GM12872 (cell line): ENCODE measurements around the gene PAPLN.

Experiments used
- TF ChIP-seq, protein P1 (sequence below): IDR thresholded peaks from 3 replicates; pipeline ENCODE4 v1.5.1; 2011; ENCODE audit warnings: low read depth, mild to moderate bottlenecking, low read length, moderate library complexity; ENCODE audit not compliant: insufficient read depth

The PAPLN gene

DNA sequence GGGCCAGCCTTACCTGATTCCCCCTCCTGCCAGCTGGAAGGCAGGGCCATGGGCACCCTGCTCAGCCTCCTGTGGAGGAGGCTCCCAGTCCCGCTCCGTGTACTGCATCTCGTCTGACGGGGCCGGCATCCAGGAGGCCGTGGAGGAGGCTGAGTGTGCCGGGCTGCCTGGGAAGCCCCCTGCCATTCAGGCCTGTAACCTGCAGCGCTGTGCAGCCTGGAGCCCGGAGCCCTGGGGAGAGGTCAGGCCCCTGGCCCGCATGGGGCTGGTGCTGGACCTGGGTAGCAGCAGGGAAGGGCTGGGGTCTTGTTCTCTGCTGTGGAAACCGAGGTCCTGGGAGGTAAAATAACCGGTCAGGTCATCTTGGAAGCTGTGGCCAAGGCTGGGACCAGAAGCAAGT, 16.4 kb downstream of the PAPLN start:
- TF ChIP-seq, protein P1, sequence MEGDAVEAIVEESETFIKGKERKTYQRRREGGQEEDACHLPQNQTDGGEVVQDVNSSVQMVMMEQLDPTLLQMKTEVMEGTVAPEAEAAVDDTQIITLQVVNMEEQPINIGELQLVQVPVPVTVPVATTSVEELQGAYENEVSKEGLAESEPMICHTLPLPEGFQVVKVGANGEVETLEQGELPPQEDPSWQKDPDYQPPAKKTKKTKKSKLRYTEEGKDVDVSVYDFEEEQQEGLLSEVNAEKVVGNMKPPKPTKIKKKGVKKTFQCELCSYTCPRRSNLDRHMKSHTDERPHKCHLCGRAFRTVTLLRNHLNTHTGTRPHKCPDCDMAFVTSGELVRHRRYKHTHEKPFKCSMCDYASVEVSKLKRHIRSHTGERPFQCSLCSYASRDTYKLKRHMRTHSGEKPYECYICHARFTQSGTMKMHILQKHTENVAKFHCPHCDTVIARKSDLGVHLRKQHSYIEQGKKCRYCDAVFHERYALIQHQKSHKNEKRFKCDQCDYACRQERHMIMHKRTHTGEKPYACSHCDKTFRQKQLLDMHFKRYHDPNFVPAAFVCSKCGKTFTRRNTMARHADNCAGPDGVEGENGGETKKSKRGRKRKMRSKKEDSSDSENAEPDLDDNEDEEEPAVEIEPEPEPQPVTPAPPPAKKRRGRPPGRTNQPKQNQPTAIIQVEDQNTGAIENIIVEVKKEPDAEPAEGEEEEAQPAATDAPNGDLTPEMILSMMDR, result no peak

DNA sequence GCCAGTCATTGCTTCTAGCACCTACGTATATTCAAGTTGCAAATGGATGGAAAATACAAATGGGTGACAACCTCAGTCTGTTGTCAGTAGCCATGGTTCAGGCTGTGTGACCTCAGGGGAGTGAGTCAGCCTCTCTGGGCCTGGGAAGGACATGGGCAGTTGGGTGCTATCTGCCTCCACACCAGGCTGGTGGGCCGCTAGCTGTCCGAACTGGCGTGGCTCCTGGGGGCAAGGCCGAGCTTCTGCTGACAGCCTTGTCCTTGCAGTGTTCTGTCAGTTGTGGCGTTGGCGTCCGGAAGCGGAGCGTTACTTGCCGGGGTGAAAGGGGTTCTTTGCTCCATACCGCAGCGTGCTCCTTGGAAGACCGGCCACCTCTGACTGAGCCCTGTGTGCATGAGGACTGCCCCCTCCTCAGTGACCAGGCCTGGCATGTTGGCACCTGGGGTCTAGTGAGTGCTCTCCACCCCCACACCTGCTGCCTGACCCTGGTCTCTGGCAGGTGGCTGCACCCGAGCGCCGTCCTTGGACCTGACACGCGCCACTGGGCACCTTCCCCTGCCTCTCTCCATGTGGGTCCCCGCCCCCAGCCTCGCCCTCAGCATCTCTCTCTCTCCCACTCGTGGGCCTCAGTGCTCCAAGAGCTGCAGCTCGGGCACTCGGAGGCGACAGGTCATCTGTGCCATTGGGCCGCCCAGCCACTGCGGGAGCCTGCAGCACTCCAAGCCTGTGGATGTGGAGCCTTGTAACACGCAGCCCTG, 17.1 kb downstream of the PAPLN start:
- TF ChIP-seq, protein P1, result no peak

DNA sequence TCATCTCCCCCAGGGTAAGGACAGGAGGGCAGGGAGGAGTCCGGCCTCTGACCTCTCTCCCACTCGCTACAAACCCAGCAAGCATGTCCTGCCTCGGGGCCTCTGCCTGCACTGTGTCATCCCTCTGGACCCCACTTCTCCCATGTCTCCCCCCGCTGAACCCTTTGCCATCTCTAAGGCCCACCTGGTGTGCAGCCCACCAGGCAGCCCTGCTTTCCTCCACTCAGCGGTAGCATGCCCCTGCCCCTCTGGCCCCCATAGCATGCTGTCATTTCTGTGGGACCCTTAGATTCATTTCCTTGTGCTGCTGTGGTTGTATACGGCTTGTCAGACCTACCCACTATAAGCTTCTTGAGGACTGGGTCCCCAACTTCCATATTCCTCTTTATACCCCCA, 17.7 kb downstream of the PAPLN start:
- TF ChIP-seq, protein P1, result no peak

DNA sequence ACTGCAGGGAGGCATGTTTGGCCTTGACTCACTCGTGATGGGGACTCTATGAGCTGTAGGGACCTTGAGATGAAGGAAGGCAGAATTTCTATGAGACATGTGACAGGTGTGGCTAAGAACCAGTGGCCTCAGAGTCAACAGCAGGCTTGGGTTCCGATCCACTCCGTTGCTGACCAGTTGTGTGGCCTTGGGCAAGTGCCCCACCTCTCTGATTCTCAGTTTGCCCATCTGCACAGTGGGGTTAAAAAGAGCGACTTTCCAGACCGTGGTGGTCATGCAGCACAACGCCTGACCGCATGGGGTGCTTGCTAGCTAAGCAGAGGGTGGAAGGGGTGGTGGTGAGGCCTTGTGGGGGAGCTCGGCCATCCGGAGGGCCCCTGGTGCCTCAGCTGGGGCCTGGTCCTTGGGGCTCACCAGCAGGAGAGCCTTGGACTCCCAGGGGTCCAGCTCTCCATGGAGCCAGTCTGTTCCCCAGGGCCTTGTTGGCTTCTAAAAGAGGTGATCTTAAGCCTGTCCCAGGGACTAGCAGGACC, 18.5 kb downstream of the PAPLN start:
- TF ChIP-seq, protein P1, result no peak

DNA sequence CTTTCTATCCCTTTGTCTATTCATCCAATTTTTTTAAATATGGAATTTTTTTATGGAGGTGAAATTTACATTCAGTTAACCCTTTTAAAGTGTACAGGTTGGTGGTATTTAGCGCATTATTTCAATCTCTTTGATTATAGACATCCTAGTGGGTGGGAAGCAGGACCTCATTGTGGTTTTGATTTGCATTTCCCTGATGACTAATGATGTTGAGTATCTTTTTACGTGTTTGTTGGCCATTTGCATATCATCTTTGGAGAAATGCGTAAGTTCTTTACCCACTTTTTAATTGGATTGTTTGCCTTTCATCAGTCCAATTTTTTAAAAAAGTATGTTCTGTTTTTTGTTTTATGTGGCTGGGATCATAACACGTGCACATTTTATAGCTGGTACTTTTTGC, 20.8 kb downstream of the PAPLN start:
- TF ChIP-seq, protein P1, result no peak

DNA sequence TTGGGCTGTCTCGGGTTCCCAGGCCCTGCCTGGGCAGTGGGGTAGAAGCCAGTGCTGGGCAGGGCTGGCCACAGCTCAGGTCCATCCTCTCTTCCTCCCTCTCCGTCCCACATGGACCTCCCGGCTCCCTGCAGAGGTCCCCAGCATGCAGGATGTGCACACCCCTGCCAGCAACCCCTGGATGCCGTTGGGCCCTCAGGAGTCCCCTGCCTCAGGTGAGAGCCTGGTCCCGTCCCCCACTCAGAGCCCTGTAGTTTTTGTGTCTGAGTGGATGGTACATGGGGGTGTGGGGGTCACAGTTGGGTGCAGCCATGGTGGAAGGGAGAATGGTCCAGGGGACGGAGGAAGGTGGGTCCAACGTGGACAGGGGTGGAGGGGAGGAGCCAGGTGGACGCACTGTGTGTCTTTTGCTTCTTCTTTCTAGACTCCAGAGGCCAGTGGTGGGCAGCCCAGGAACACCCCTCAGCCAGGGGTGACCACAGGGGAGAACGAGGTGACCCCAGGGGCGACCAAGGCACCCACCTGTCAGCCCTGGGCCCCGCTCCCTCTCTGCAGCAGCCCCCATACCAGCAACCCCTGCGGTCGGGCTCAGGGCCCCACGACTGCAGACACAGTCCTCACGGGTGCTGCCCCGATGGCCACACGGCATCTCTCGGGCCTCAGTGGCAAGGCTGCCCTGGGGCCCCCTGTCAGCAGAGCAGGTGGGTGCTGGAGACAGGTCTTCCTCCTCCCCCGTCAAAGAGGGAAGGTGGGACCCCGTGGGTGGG, 21.7 kb downstream of the PAPLN start:
- TF ChIP-seq, protein P1, result no peak

DNA sequence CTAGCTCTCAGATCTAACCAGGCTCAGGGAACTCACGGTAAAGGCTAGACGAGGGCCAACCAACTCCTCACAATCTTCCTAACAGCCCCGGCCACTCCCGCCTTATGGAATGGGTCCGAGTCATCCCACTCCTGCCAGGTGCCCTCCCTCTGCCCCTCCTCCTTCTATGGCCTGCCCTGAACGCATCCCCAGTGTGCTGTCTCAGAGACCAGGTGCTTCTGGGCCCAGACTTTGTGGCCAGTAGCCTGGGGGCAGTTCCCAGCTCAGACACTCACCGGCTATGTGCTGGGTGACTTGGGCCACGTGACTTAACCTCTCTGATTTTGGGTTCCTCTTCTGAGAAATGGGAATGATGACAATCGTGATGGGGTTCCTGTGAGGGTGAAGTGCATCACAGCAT, 22.5 kb downstream of the PAPLN start:
- TF ChIP-seq, protein P1, result no peak
